GM12878 (cell line): ENCODE results near the gene IRGC.
A peak's percentile ranks its signal among the peaks of the same experiment; 100 is the strongest.

Experiments
- CTCF ChIP-seq, 3 experiments: IDR thresholded peaks in 2 of 3; conservative IDR thresholded peaks in 1 of 3; 2 replicates each; pipeline ENCODE4 v1.5.1; 2011; ENCODE audit warnings: low read depth in 3 of 3, low read length in 3 of 3, mild to moderate bottlenecking in 3 of 3, control low read depth in 2 of 3, moderate library complexity in 2 of 3, inconsistent platforms in 1 of 3, mixed read lengths in 1 of 3; ENCODE audit not compliant: control insufficient read depth in 2 of 3, insufficient read depth in 1 of 3; ENCODE audit errors: extremely low read depth in 1 of 3
- EP300 ChIP-seq, 2 experiments: fragments of 150-350 bp in 1 of 2; IDR thresholded peaks; 2 replicates each; pipeline ENCODE4 v1.6.1; 2011 to 2012; ENCODE audit warnings: low read depth in 2 of 2, low read length in 2 of 2, borderline replicate concordance in 1 of 2, improper control_type of control experiment in 1 of 2, inconsistent platforms in 1 of 2; ENCODE audit not compliant: control insufficient read depth in 1 of 2
- LARP7 ChIP-seq: fragments of 450-650 bp; IDR thresholded peaks from 2 replicates; pipeline ENCODE4 v1.6.1; 2017; ENCODE audit warnings: mild to moderate bottlenecking
- PKNOX1 ChIP-seq: fragments of 450-650 bp; IDR thresholded peaks from 2 replicates; pipeline ENCODE4 v1.6.1; 2016; ENCODE audit warnings: mild to moderate bottlenecking
- POLR2A ChIP-seq: IDR thresholded peaks from 2 replicates; pipeline ENCODE4 v1.6.1; 2011; ENCODE audit warnings: low read depth, mild to moderate bottlenecking, low read length
- POLR2AphosphoS5 ChIP-seq: IDR thresholded peaks from 2 replicates; pipeline ENCODE4 v1.6.1; 2011; ENCODE audit warnings: mild to moderate bottlenecking, low read length, inconsistent platforms
- REST ChIP-seq: IDR thresholded peaks from 2 replicates; pipeline ENCODE4 v1.6.1; 2012; ENCODE audit warnings: mild to moderate bottlenecking, low read depth, low read length
- SIN3A ChIP-seq: IDR thresholded peaks from 2 replicates; pipeline ENCODE4 v1.6.1; 2012; ENCODE audit warnings: low read depth, low read length, improper control_type of control experiment
- SUZ12 ChIP-seq: fragments of 200-600 bp; sonication (generic); IDR thresholded peaks from one replicate; pipeline ENCODE4 v1.6.1; 2018; ENCODE audit warnings: antibody characterized with exemption, mild to moderate bottlenecking; ENCODE audit not compliant: unreplicated experiment
- TAF1 ChIP-seq: IDR thresholded peaks from 2 replicates; pipeline ENCODE4 v1.6.1; 2011; ENCODE audit warnings: mild to moderate bottlenecking, low read depth, low read length, borderline replicate concordance
- TARDBP ChIP-seq: IDR thresholded peaks from 2 replicates; pipeline ENCODE4 v1.6.1; 2016; ENCODE audit warnings: borderline replicate concordance
- TCF3 ChIP-seq: IDR thresholded peaks from 2 replicates; pipeline ENCODE4 v1.6.1; 2012; ENCODE audit warnings: low read depth, mild to moderate bottlenecking, low read length, borderline replicate concordance; ENCODE audit not compliant: insufficient read depth
- ZBTB33 ChIP-seq: fragments of 450-650 bp; IDR thresholded peaks from 2 replicates; pipeline ENCODE4 v1.6.1; 2017; ENCODE audit warnings: mild to moderate bottlenecking

GRCh38 chr19:43675269-43675879 is 40.5 kb upstream of the IRGC start:
- TF ChIP-seq TAF1 (peak; percentile 57; the same call in 1 of the 2 replicates), REST (no peak), CTCF (IDR thresholded peaks at IDR 0.05 in 2 of 3, conservative IDR thresholded peaks at IDR 0.05 in 1 of 3; ENCODE audit: control insufficient read depth in 2 of 3, extremely low read depth in 1 of 3, insufficient read depth in 1 of 3, low read depth in 3 of 3, low read length in 3 of 3) (no peak), PKNOX1 (peak; percentile 56), POLR2A (0 out of 2 replicates have a peak, but pooled peaks have one; percentile 34), TCF3 (no peak), SIN3A (no peak), LARP7 (no peak), POLR2AphosphoS5 (no peak), EP300 (IDR thresholded peaks at IDR 0.05; ENCODE audit: borderline replicate concordance in 1 of 2, control insufficient read depth in 1 of 2, low read depth in 2 of 2, low read length in 2 of 2) (no peak), ZBTB33 (no peak), TARDBP (no peak), SUZ12 (no peak)
